GM12878 (cell line): Measurements from ENCODE around the gene THNSL1. TPM values are rescaled to one million over a fixed set of nuclear protein-coding genes. Genes with fewer than 3 reads are reported as not detected.

Experiments
- ATAC-seq: fragments of 200-7000 bp; cut with Tn5 transposase; 3 replicates; pipeline ENCODE4 v1.9.1; 2020; ENCODE audit warnings: mild to moderate bottlenecking, moderate library complexity
- BruUV-seq: library from RNA; stranded (reverse); fragments of 400-500 nt; replicated peaks from 2 replicates; lab custom pipeline; 2021; lab: Mats Ljungman, UMichigan
- CTCF ChIA-PET: fragments of 300-600 bp; sonication (Branson Sonifier 250); formaldehyde crosslinking; extraction: SDS; loops from one replicate; lab custom pipeline; 2021; ENCODE audit warnings: inconsistent platforms; lab: Yijun Ruan, JAX
- POLR2A ChIA-PET: fragments of 350-600 bp; formaldehyde crosslinking; extraction: SDS; loops from one replicate; lab custom pipeline; 2021; ENCODE audit warnings: inconsistent platforms; lab: Charles Lee
- RAD21 ChIA-PET: fragments of 300-600 bp; sonication (Branson Sonifier 250); formaldehyde crosslinking; loops from one replicate; lab custom pipeline; 2023; ENCODE audit warnings: antibody characterized with exemption; ENCODE audit not compliant: unreplicated experiment; lab: Charles Lee
- SMC1A ChIA-PET: fragments of 300-600 bp; sonication (Branson Sonifier 250); formaldehyde crosslinking; loops from one replicate; lab custom pipeline; 2023; ENCODE audit not compliant: unreplicated experiment, uncharacterized antibody; lab: Charles Lee
- DNase-seq: peaks from one replicate; pipeline ENCODE4 v3.0.0-alpha.2; 2011; ENCODE audit warnings: low read depth, low spot score
- FAIRE-seq: peaks from 3 replicates; lab custom pipeline; 2011; peaks lifted over from hg19 to GRCh38; lab: Jason Lieb, UNC
- H2AFZ ChIP-seq: 2 replicates; pipeline ENCODE4 v1.6.0; 2011; ENCODE audit warnings: low read depth, low read length, control low read depth; ENCODE audit not compliant: control insufficient read depth
- H3K27ac ChIP-seq: 2 replicates; pipeline ENCODE4 v1.5.1; 2011; ENCODE audit warnings: control low read depth; ENCODE audit not compliant: control insufficient read depth, insufficient read depth
- H3K27me3 ChIP-seq, 2 experiments: replicated peaks in 1 of 2; 2 replicates each; pipeline versions ENCODE4 v1.6.0 to v1.6.1; 2011; ENCODE audit warnings: low read length in 1 of 2; ENCODE audit not compliant: control insufficient read depth in 2 of 2, insufficient read depth in 2 of 2
- H3K36me3 ChIP-seq, 2 experiments: 2 replicates each; pipeline ENCODE4 v1.5.1; 2011; ENCODE audit warnings: low read length in 1 of 2; ENCODE audit not compliant: control insufficient read depth in 2 of 2, insufficient read depth in 2 of 2
- H3K4me1 ChIP-seq: 2 replicates; pipeline ENCODE4 v1.6.1; 2011; ENCODE audit warnings: mild to moderate bottlenecking, low read length, moderate library complexity, mixed read lengths; ENCODE audit not compliant: control insufficient read depth, insufficient read depth
- H3K4me2 ChIP-seq: 2 replicates; pipeline ENCODE4 v1.6.0; 2011; ENCODE audit warnings: control low read depth; ENCODE audit not compliant: control insufficient read depth, insufficient read depth
- H3K4me3 ChIP-seq: fragments of 200-600 bp; sonication (generic); 2 replicates; pipeline ENCODE4 v1.5.1; 2016
- H3K79me2 ChIP-seq: 2 replicates; pipeline ENCODE4 v1.6.0; 2011; ENCODE audit warnings: low read length; ENCODE audit not compliant: control insufficient read depth, insufficient read depth
- H3K9ac ChIP-seq: 2 replicates; pipeline ENCODE4 v1.8.0; 2011; ENCODE audit warnings: low read length, control low read depth, mixed read lengths; ENCODE audit not compliant: control insufficient read depth, insufficient read depth
- H3K9me3 ChIP-seq: replicated peaks from 3 replicates; pipeline ENCODE4 v1.5.1; 2011; ENCODE audit warnings: mild to moderate bottlenecking, low read length; ENCODE audit not compliant: control insufficient read depth, insufficient read depth
- H4K20me1 ChIP-seq: 2 replicates; pipeline ENCODE4 v1.6.0; 2011; ENCODE audit not compliant: control insufficient read depth, insufficient read depth
- ASH2L ChIP-seq: fragments of 300-600, 200-600 bp; sonication (generic); IDR thresholded peaks from 2 replicates; pipeline ENCODE4 v1.6.1; 2017; ENCODE audit warnings: low read depth, mild to moderate bottlenecking, borderline replicate concordance
- BHLHE40 ChIP-seq, 2 experiments: fragments of 450-650 bp in 1 of 2; IDR thresholded peaks; 2 replicates each; pipeline ENCODE4 v1.6.1; 2011 to 2017; ENCODE audit warnings: low read depth in 2 of 2, borderline replicate concordance in 1 of 2, improper control_type of control experiment in 1 of 2, low read length in 1 of 2, mild to moderate bottlenecking in 1 of 2
- CBX3 ChIP-seq: fragments of 200-600 bp; sonication (generic); IDR thresholded peaks from 2 replicates; pipeline ENCODE4 v1.6.1; 2016; ENCODE audit warnings: low read depth, borderline replicate concordance
- CHD4 ChIP-seq: fragments of 200-600 bp; sonication (generic); IDR thresholded peaks from 2 replicates; pipeline ENCODE4 v1.6.1; 2016; ENCODE audit warnings: mild to moderate bottlenecking
- CREB1 ChIP-seq: IDR thresholded peaks from 2 replicates; pipeline ENCODE4 v1.6.1; 2012; ENCODE audit warnings: low read depth, mild to moderate bottlenecking, inconsistent platforms
- ELK1 ChIP-seq: IDR thresholded peaks from 2 replicates; pipeline ENCODE4 v1.6.1; 2012; ENCODE audit warnings: low read depth, low read length, improper control_type of control experiment
- FOXM1 ChIP-seq: IDR thresholded peaks from 2 replicates; pipeline ENCODE4 v1.6.1; 2012; ENCODE audit warnings: low read depth, mild to moderate bottlenecking, inconsistent platforms, low read length, moderate library complexity
- HDAC2 ChIP-seq: fragments of 200-600 bp; sonication (generic); IDR thresholded peaks from 2 replicates; pipeline ENCODE4 v1.6.1; 2017
- JUND ChIP-seq: IDR thresholded peaks from 2 replicates; pipeline ENCODE4 v1.6.1; 2012; ENCODE audit warnings: low read depth, mild to moderate bottlenecking, low read length, improper control_type of control experiment, moderate library complexity
- MYC ChIP-seq: IDR thresholded peaks from 2 replicates; pipeline ENCODE4 v1.6.1; 2011; ENCODE audit warnings: mild to moderate bottlenecking, low read length, moderate library complexity, inconsistent platforms; ENCODE audit not compliant: insufficient read depth, insufficient replicate concordance, insufficient read length, severe bottlenecking
- POLR2A ChIP-seq: IDR thresholded peaks from 2 replicates; pipeline ENCODE4 v1.6.1; 2011; ENCODE audit warnings: low read depth, mild to moderate bottlenecking, low read length
- RAD51 ChIP-seq: fragments of 450-650 bp; IDR thresholded peaks from 2 replicates; pipeline ENCODE4 v1.6.1; 2016; ENCODE audit warnings: moderate library complexity, mild to moderate bottlenecking, inconsistent platforms
- RCOR1 ChIP-seq: conservative IDR thresholded peaks from 2 replicates; pipeline ENCODE4 v1.6.1; 2012; ENCODE audit warnings: low read depth, low read length, improper control_type of control experiment
- RELB ChIP-seq: fragments of 450-650 bp; IDR thresholded peaks from 2 replicates; pipeline ENCODE4 v1.6.1; 2017; ENCODE audit warnings: low read depth, mild to moderate bottlenecking, moderate library complexity
- TCF7 ChIP-seq: IDR thresholded peaks from 2 replicates; pipeline ENCODE4 v1.6.1; 2014; ENCODE audit warnings: antibody characterized with exemption, borderline replicate concordance
- ZBED1 ChIP-seq: IDR thresholded peaks from 2 replicates; pipeline ENCODE4 v1.6.1; 2016; ENCODE audit warnings: borderline replicate concordance
- ZNF274 ChIP-seq: IDR thresholded peaks from one replicate; pipeline ENCODE4 v1.8.0; 2011; ENCODE audit not compliant: insufficient read length, insufficient read depth
- ZNF687 ChIP-seq: fragments of 450-650 bp; IDR thresholded peaks from 2 replicates; pipeline ENCODE4 v1.6.1; 2017; ENCODE audit warnings: mild to moderate bottlenecking, moderate library complexity
- WGBS: methylation state at CpG from one replicate; pipeline ENCODE4 v1.1.6; 2016; ENCODE audit warnings: low lambda C conversion rate; ENCODE audit not compliant: insufficient replicate concordance, insufficient coverage; ENCODE audit errors: missing lambda C conversion rate; 5-methylcytosine and 5-hydroxymethylcytosine counted together
- in situ Hi-C: fragments of 300-500 bp; cut with MboI; formaldehyde crosslinking; loops from 9 replicates; pipeline ENCODE4 v1.14.3; 2018; ENCODE audit warnings: mixed read lengths
- intact Hi-C: fragments of 100-400 bp; cut with micrococcal nuclease; formaldehyde crosslinking; loops from one replicate; pipeline ENCODE4 v1.14.2; 2022; ENCODE audit not compliant: unreplicated experiment
- polyA plus RNA-seq, 11 experiments: library from polyadenylated mRNA; depleted of rRNA in 4 of 11; unstranded in 6 of 11; stranded (reverse) in 5 of 11; fragments of >200 nt; fragmentation: Nextera tagmentation in 4 of 11; fragmentation: Illumina TruSeq in 1 of 11; extraction: Ambion mirVana in 4 of 11; extraction: Trizol in 1 of 11; gene quantifications; 1 replicate in 1 of 11; 2 replicates in 10 of 11; pipeline versions ENCODE4 v1.2.1 to v1.2.3, GENCODE V29; 2011 to 2016; ENCODE audit warnings: inconsistent platforms in 2 of 11, missing spikeins in 2 of 11, low read depth in 1 of 11
- total RNA-seq, 4 experiments: library from RNA; depleted of rRNA in 3 of 4; stranded (reverse); fragments of >200 nt in 3 of 4; fragmentation: Illumina TruSeq in 1 of 4; extraction: Trizol in 1 of 4; gene quantifications; 2 replicates each; pipeline versions ENCODE4 v1.2.1 to v1.2.3, GENCODE V29; 2013 to 2021

The THNSL1 gene
- total and polyA plus RNA-seq, 10 of the 15 experiments (the other 5 are each of a cell fraction or from before 2014, with no cell fraction given) = 4.2 to 17.5 (median 6.2) TPM

GRCh38 chr10:24973163-24973562 is 43.2 kb upstream of the THNSL1 start (continued):
- TF ChIP-seq ZNF687 (no peak), RELB (no peak), FOXM1 (no peak), CHD4 (no peak), RAD51 (no peak), ZBED1 (no peak)

- Histone ChIP-seq H3K4me3 (no peak overlapping the region), H4K20me1 (no peaks in the 10 kb centered on the region), H3K9me3 (no peaks in the 10 kb centered on the region; the same call in 2 of the 3 replicates), H2AFZ (no peak overlapping the region), H3K4me1 (no peaks in the 10 kb centered on the region), H3K79me2 (no peaks in the 10 kb centered on the region), H3K27me3 (no peaks in the 10 kb centered on the region), H3K27ac (no peak overlapping the region), H3K9ac (no peak overlapping the region), H3K4me2 (no peak overlapping the region), H3K36me3 (no peaks in the 10 kb centered on the region)
- FAIRE-seq (no peak), DNase-seq (no peak), ATAC-seq (no peak)
- SMC1A ChIA-PET = interaction anchor here (0.9 kb wide), 1 partner anchor 13 kb away, joined by 3 read pairs; no protein-coding TSS in a partner anchor
- BruUV-seq = no TSS peak
- intact Hi-C loops (no loop called here), in situ Hi-C loops (no loop called here)
- POLR2A ChIA-PET = no interaction called here
- RAD21 ChIA-PET = interaction anchor here (1.0 kb wide), 1 partner anchor 13 kb away, joined by 3 read pairs; no protein-coding TSS in a partner anchor
- WGBS = 23% methylated on average over 2 of the region's 2 CpGs
- CTCF ChIA-PET = no interaction called here
- TF ChIP-seq HDAC2 (no peak), ELK1 (no peak), ZNF274 (no peak), CBX3 (no peak), BHLHE40 (IDR thresholded peaks at IDR 0.05; ENCODE audit: borderline replicate concordance in 1 of 2, low read depth in 2 of 2, low read length in 1 of 2) (no peak), TCF7 (no peak), MYC (no peak), POLR2A (no peak), ASH2L (no peak), CREB1 (no peak), JUND (no peak), RCOR1 (no peak)
Observed at GRCh38 chr10:24974976-24975375, 41.4 kb upstream of the THNSL1 start.
